OCI-LY7 (cell line): ENCODE results near the gene GTSF1L. TPM values are rescaled to one million over a fixed set of nuclear protein-coding genes. Genes with fewer than 3 reads are reported as not detected.

Experiments
- BruUV-seq: library from RNA; stranded (reverse); fragments of 400-500 nt; replicated peaks from 2 replicates; lab custom pipeline; 2021; lab: Mats Ljungman, UMichigan
- CTCF ChIA-PET: fragments of 300-600 bp; sonication (Branson Sonifier 250); formaldehyde crosslinking; loops from one replicate; lab custom pipeline; 2022; ENCODE audit warnings: antibody characterized with exemption; ENCODE audit not compliant: unreplicated experiment; lab: Charles Lee
- POLR2A ChIA-PET: fragments of 300-600 bp; sonication (Branson Sonifier 250); formaldehyde crosslinking; loops from one replicate; lab custom pipeline; 2022; ENCODE audit warnings: antibody characterized with exemption; lab: Charles Lee
- DNase-seq: peaks from one replicate; pipeline ENCODE4 v3.0.0-alpha.2; 2015; ENCODE audit warnings: low spot score
- H2AFZ ChIP-seq: fragments of 200-600 bp; sonication (generic), shearing (Covaris generic); 2 replicates; pipeline ENCODE4 v1.6.1; 2014; ENCODE audit warnings: mild to moderate bottlenecking, antibody characterized with exemption, low read length, moderate library complexity
- H3K27ac ChIP-seq: fragments of 200-600 bp; sonication (generic); 2 replicates; pipeline ENCODE4 v1.5.1; 2014; ENCODE audit warnings: mixed run types, low read depth, mild to moderate bottlenecking, moderate library complexity, low read length, inconsistent platforms; ENCODE audit not compliant: poor library complexity, severe bottlenecking
- H3K36me3 ChIP-seq: fragments of 200-600 bp; sonication (generic); 2 replicates; pipeline ENCODE4 v1.6.1; 2014; ENCODE audit warnings: mild to moderate bottlenecking, antibody characterized with exemption, low read length, moderate library complexity, mixed read lengths; ENCODE audit not compliant: insufficient read depth
- H3K4me1 ChIP-seq: fragments of 200-600 bp; sonication (generic); 2 replicates; pipeline ENCODE4 v1.5.1; 2014; ENCODE audit warnings: mild to moderate bottlenecking, low read length; ENCODE audit not compliant: insufficient read depth, poor library complexity, severe bottlenecking
- H3K4me2 ChIP-seq: fragments of 200-600 bp; sonication (generic); 2 replicates; pipeline ENCODE4 v1.6.1; 2014; ENCODE audit warnings: mild to moderate bottlenecking, low read length
- H3K4me3 ChIP-seq: fragments of 200-600 bp; sonication (generic); 2 replicates; pipeline ENCODE4 v1.5.1; 2014; ENCODE audit warnings: mild to moderate bottlenecking, low read depth, low read length; ENCODE audit not compliant: poor library complexity, severe bottlenecking
- H3K79me2 ChIP-seq: fragments of 200-600 bp; sonication (generic); 2 replicates; pipeline ENCODE4 v1.6.1; 2016; ENCODE audit warnings: low read depth, mild to moderate bottlenecking, low read length, moderate library complexity, mixed read lengths; ENCODE audit not compliant: insufficient read depth
- H3K9me2 ChIP-seq: fragments of 200-600 bp; sonication (generic); 2 replicates; pipeline ENCODE4 v1.6.1; 2016; ENCODE audit warnings: mild to moderate bottlenecking, low read length, mixed read lengths; ENCODE audit not compliant: insufficient read depth
- H3K9me3 ChIP-seq: fragments of 200-600 bp; sonication (generic); 2 replicates; pipeline ENCODE4 v1.6.1; 2014; ENCODE audit warnings: mild to moderate bottlenecking, mixed run types, low read length, mixed read lengths
- H4K20me1 ChIP-seq: fragments of 200-600 bp; sonication (generic); 2 replicates; pipeline ENCODE4 v1.6.1; 2014; ENCODE audit warnings: mild to moderate bottlenecking, antibody characterized with exemption, low read length, moderate library complexity, mixed read lengths; ENCODE audit not compliant: insufficient read depth
- EZH2phosphoT487 ChIP-seq: fragments of 200-600 bp; sonication (generic); IDR thresholded peaks from 2 replicates; pipeline ENCODE4 v1.6.1; 2018; ENCODE audit warnings: low read depth, borderline replicate concordance, mild to moderate bottlenecking, mixed run types, antibody characterized with exemption, low read length, moderate library complexity, mixed read lengths
- intact Hi-C: fragments of 100-400 bp; cut with micrococcal nuclease; formaldehyde crosslinking; loops from one replicate; pipeline ENCODE4 v1.10.0; 2022; ENCODE audit not compliant: unreplicated experiment
- total RNA-seq, 2 experiments: library from RNA; depleted of rRNA in 1 of 2; stranded (reverse); fragments of >200 nt in 1 of 2; shearing (Covaris generic) in 1 of 2; gene quantifications; 2 replicates each; pipeline ENCODE4 v1.2.3, GENCODE V29; 2014 to 2022
- TF ChIP-seq, protein P1 (sequence below): fragments of 200-600 bp; sonication (generic); conservative IDR thresholded peaks from 2 replicates; pipeline ENCODE4 v1.5.1; 2014; ENCODE audit warnings: mild to moderate bottlenecking, antibody characterized with exemption, low read length, moderate library complexity, mixed read lengths

Gene GTSF1L
- total RNA-seq, 2 experiments from 2014 or later: 3.1 to 3.3 TPM

DNA sequence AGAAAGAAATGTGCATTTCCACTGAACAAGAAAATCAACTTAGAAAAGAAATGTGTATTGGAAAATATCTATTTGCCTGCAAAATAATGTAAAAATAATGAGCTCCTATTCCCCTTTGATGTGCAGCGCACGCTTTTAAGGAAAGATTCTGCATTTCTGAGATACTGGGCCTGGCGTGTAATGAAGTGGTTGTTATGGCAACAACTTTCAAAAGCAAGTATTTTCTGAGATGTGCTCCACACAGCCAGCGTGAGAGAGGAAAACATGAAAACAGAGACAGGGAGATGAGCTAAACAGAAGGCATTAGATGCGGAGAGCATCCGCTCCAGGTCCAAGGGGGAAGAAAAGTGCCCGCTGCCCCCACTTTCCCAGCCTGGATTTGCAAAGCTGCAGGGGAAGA, 39.1 kb upstream of the GTSF1L start:
- Histone ChIP-seq H3K79me2 (no peaks in the 10 kb centered on the region), H3K4me1 (no peaks in the 10 kb centered on the region), H2AFZ (no peak overlapping the region), H4K20me1 (no peaks in the 10 kb centered on the region), H3K9me3 (no peaks in the 10 kb centered on the region), H3K4me2 (no peak overlapping the region), H3K36me3 (no peaks in the 10 kb centered on the region), H3K4me3 (no peak overlapping the region), H3K9me2 (no peaks in the 10 kb centered on the region), H3K27ac (no peak overlapping the region)
- no peak for TF ChIP-seq EZH2phosphoT487
- TF ChIP-seq, protein P1, sequence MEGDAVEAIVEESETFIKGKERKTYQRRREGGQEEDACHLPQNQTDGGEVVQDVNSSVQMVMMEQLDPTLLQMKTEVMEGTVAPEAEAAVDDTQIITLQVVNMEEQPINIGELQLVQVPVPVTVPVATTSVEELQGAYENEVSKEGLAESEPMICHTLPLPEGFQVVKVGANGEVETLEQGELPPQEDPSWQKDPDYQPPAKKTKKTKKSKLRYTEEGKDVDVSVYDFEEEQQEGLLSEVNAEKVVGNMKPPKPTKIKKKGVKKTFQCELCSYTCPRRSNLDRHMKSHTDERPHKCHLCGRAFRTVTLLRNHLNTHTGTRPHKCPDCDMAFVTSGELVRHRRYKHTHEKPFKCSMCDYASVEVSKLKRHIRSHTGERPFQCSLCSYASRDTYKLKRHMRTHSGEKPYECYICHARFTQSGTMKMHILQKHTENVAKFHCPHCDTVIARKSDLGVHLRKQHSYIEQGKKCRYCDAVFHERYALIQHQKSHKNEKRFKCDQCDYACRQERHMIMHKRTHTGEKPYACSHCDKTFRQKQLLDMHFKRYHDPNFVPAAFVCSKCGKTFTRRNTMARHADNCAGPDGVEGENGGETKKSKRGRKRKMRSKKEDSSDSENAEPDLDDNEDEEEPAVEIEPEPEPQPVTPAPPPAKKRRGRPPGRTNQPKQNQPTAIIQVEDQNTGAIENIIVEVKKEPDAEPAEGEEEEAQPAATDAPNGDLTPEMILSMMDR: no peak
- DNase-seq: no peak
- intact Hi-C loops: no loop called here
- POLR2A ChIA-PET: interaction anchor here (1.3 kb wide), 1 partner anchor 10 kb away, joined by 12 read pairs; no protein-coding TSS in a partner anchor
- CTCF ChIA-PET: no interaction called here
- BruUV-seq: no TSS peak

DNA sequence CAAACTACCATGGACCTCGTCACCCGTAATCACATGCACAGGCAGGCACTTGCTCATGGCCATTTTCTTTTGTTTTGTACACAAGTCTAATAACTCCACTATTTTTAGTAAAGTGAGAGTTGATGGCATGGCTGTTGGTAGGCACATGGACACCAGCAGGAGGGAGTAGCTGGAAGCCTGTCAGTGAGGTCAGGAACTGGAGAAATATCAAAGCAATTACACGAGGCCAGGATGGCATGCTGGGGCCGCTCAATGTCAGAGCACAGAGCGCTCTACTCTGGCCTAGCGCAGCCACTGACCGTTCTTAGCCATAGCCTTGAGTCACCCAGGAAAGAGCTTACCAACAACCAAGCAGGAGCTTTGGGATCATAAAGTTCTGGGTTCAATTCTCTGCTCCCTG, 36.1 kb upstream of the GTSF1L start:
- Histone ChIP-seq H3K36me3 (no peaks in the 10 kb centered on the region), H3K79me2 (no peaks in the 10 kb centered on the region), H3K4me1 (no peaks in the 10 kb centered on the region), H3K4me3 (no peak overlapping the region), H3K9me2 (no peaks in the 10 kb centered on the region), H4K20me1 (no peaks in the 10 kb centered on the region), H3K4me2 (no peak overlapping the region), H2AFZ (no peak overlapping the region), H3K27ac (no peak overlapping the region), H3K9me3 (no peaks in the 10 kb centered on the region)
- no TSS peak for BruUV-seq
- no peak for TF ChIP-seq EZH2phosphoT487
- TF ChIP-seq, protein P1: no peak
- no peak for DNase-seq
- intact Hi-C loops: no loop called here
- ChIA-PET POLR2A (interaction anchor here (0.6 to 0.9 kb wide), 2 partner anchors 12 to 211 kb away, joined by 3 to 4 read pairs; no protein-coding TSS in a partner anchor), CTCF (no interaction called here)
